Astrocyte (in vitro differentiated cells and primary cell): ENCODE data around the gene LTK. TPM values are rescaled to one million over a fixed set of nuclear protein-coding genes. Genes with fewer than 3 reads are reported as not detected.

ENCODE experiments used
- DNase-seq: peaks from one replicate; pipeline ENCODE4 v3.0.0-alpha.2; 2010; ENCODE audit warnings: low read depth
- FAIRE-seq: peaks from 2 replicates; lab custom pipeline; 2011; peaks lifted over from hg19 to GRCh38; lab: Jason Lieb, UNC
- H2AFZ ChIP-seq: 2 replicates; pipeline ENCODE4 v1.6.0; 2012; ENCODE audit warnings: low read depth, low read length, inconsistent platforms
- H3K27ac ChIP-seq: 2 replicates; pipeline ENCODE4 v1.5.1; 2011; ENCODE audit warnings: low read depth, low read length, inconsistent platforms
- H3K27me3 ChIP-seq: 2 replicates; pipeline ENCODE4 v1.6.0; 2011; ENCODE audit warnings: low read length, inconsistent platforms; ENCODE audit not compliant: insufficient read depth
- H3K36me3 ChIP-seq: 2 replicates; pipeline ENCODE4 v1.5.1; 2011; ENCODE audit warnings: low read length, inconsistent platforms; ENCODE audit not compliant: insufficient read depth
- H3K4me1 ChIP-seq: 2 replicates; pipeline ENCODE4 v1.5.1; 2011; ENCODE audit warnings: low read length, inconsistent platforms; ENCODE audit not compliant: insufficient read depth
- H3K4me2 ChIP-seq: 2 replicates; pipeline ENCODE4 v1.6.0; 2012; ENCODE audit warnings: low read length, inconsistent platforms
- H3K4me3 ChIP-seq: 2 replicates; pipeline ENCODE4 v1.5.1; 2011; ENCODE audit warnings: low read depth, mild to moderate bottlenecking, low read length, inconsistent platforms; ENCODE audit not compliant: insufficient read depth
- H3K79me2 ChIP-seq: 2 replicates; pipeline ENCODE4 v1.6.0; 2012; ENCODE audit warnings: mild to moderate bottlenecking, low read length, inconsistent platforms; ENCODE audit not compliant: insufficient read depth
- H3K9ac ChIP-seq: 2 replicates; pipeline ENCODE4 v1.6.0; 2012; ENCODE audit warnings: mild to moderate bottlenecking, low read length, inconsistent platforms
- H3K9me3 ChIP-seq: 2 replicates; pipeline ENCODE4 v1.5.1; 2012; ENCODE audit warnings: low read depth, mild to moderate bottlenecking, low read length, inconsistent platforms; ENCODE audit not compliant: insufficient read depth
- H4K20me1 ChIP-seq: 2 replicates; pipeline ENCODE4 v1.6.0; 2012; ENCODE audit warnings: low read length, inconsistent platforms; ENCODE audit not compliant: insufficient read depth
- H3K27ac Mint-ChIP-seq: one replicate; pipeline ENCODE4 v1.8.0; 2021; ENCODE audit warnings: mild to moderate bottlenecking, mixed read lengths; ENCODE audit not compliant: unreplicated experiment
- H3K27me3 Mint-ChIP-seq: one replicate; pipeline ENCODE4 v1.8.0; 2021; ENCODE audit warnings: low read depth, mixed read lengths; ENCODE audit not compliant: unreplicated experiment
- H3K36me3 Mint-ChIP-seq: one replicate; pipeline ENCODE4 v1.8.0; 2021; ENCODE audit warnings: low read depth, mixed read lengths; ENCODE audit not compliant: unreplicated experiment
- H3K4me1 Mint-ChIP-seq: one replicate; pipeline ENCODE4 v1.8.0; 2021; ENCODE audit warnings: low read depth, mixed read lengths; ENCODE audit not compliant: unreplicated experiment
- H3K4me3 Mint-ChIP-seq: one replicate; pipeline ENCODE4 v1.8.0; 2021; ENCODE audit warnings: mild to moderate bottlenecking, moderate library complexity, mixed read lengths; ENCODE audit not compliant: unreplicated experiment
- H3K9me3 Mint-ChIP-seq: one replicate; pipeline ENCODE4 v1.8.0; 2021; ENCODE audit warnings: mild to moderate bottlenecking, mixed read lengths; ENCODE audit not compliant: unreplicated experiment
- CTCF ChIP-seq: IDR thresholded peaks from 2 replicates; pipeline ENCODE4 v1.5.1; 2011; ENCODE audit warnings: low read depth, mild to moderate bottlenecking, inconsistent platforms, low read length, moderate library complexity; ENCODE audit not compliant: insufficient read depth
- EZH2 ChIP-seq: IDR thresholded peaks from 2 replicates; pipeline ENCODE4 v1.6.1; 2012; ENCODE audit warnings: mild to moderate bottlenecking, low read length, inconsistent platforms; ENCODE audit not compliant: insufficient read depth
- total RNA-seq: library from RNA; stranded (reverse); gene quantifications from 2 replicates; pipeline ENCODE4 v1.2.1, GENCODE V29; 2021

The LTK gene
- total RNA-seq, 1 donor from 2014 or later, result 0.14 TPM

DNA sequence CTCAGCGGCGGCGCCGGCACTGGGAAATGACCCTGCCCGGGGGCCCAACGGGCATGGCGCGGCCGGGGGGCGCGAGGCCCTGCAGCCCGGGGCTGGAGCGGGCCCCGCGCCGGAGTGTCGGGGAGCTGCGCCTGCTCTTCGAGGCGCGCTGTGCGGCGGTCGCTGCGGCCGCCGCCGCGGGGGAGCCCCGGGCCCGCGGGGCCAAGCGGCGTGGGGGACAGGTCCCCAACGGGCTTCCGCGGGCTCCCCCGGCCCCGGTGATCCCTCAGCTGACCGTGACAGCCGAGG is 19.8 kb downstream of the LTK start:
- Histone ChIP-seq H3K79me2 (no peaks in the 10 kb centered on the region), H3K4me3 (peak overlapping the region; percentile 62), H3K4me2 (peak overlapping the region; percentile 94), H2AFZ (peak overlapping the region; percentile 42), H3K27me3 (peaks cover 37% of the 10 kb centered on the region), H4K20me1 (no peaks in the 10 kb centered on the region), H3K9ac (no peak overlapping the region), H3K4me1 (peaks cover 38% of the 10 kb centered on the region), H3K27ac (no peak overlapping the region), H3K9me3 (no peaks in the 10 kb centered on the region), H3K36me3 (no peaks in the 10 kb centered on the region)
- no peak overlapping the region for H3K4me3 Mint-ChIP-seq
- H3K27me3 Mint-ChIP-seq, result peaks cover 41% of the 10 kb centered on the region
- DNase-seq (no peak), FAIRE-seq (no peak)
- no peaks in the 10 kb centered on the region for H3K9me3 Mint-ChIP-seq
- H3K27ac Mint-ChIP-seq, result no peak overlapping the region
- H3K4me1 Mint-ChIP-seq, result peaks cover 17% of the 10 kb centered on the region
- peaks cover 5% of the 10 kb centered on the region for H3K36me3 Mint-ChIP-seq
- TF ChIP-seq EZH2 (no peak), CTCF (no peak)

DNA sequence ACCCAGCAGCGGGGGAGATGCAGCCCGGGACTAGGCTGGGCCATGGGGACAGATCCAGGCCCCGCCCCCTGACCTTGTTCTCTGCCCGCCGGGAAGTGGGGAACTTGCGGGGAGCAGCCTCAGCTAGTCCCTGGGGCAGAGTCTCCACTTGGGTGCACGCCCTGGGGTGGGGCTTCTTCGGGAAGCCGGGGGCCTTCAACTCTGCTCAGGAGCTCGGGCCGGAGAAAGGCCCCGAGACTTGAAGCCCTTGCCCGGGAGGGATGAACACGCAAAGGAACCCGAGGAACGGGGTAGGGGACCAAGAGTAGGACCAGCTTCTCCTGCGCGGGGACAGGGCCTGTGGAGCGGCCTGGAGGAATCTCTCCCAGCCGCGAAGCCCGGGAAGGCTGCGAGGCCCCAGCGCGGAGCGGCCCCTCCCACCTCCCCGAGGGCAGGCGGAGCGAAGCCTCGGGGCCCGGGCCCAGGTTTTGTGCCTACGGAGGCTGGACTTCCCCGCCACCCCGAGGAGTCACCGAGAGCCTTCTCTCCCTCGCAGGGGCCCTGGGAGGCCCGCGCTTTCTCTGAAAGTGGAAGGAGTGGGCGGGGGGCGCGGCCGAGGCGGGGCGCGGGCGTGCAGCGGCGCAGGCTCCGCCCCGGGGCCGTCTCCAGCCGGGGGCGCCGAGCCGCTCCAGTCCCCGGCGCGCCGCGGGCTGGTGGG is 20.3 kb downstream of the LTK start, which contains the start of gene ITPKA:
Gene ITPKA, plus strand, starts transcription at position 670 of the 697 bp plus-strand sequence. CDS start 54 bp downstream, outside the sequence.
- H3K27me3 Mint-ChIP-seq, result peaks cover 36% of the 10 kb centered on the region
- no peak for TF ChIP-seq EZH2
- TF ChIP-seq CTCF, result no peak
- no peaks in the 10 kb centered on the region for H3K9me3 ChIP-seq
- H3K36me3 Mint-ChIP-seq, result peaks cover 5% of the 10 kb centered on the region
- H3K4me1 Mint-ChIP-seq, result peaks cover 17% of the 10 kb centered on the region
- DNase-seq (peak; percentile 42), FAIRE-seq (no peak)
- H3K9me3 Mint-ChIP-seq, result no peaks in the 10 kb centered on the region
- peak within 1 kb of the TSS; percentile 62 for H3K4me3 ChIP-seq
- H3K36me3 ChIP-seq, result no peaks in the 10 kb centered on the region
- peak within 1 kb of the TSS; percentile 77 for H2AFZ ChIP-seq
- peak within 1 kb of the TSS; percentile 78 for H3K9ac ChIP-seq
- peak within 1 kb of the TSS; percentile 94 for H3K4me2 ChIP-seq
- peak within 1 kb of the TSS; percentile 80 for H3K4me3 Mint-ChIP-seq
- H3K79me2 ChIP-seq, result no peaks in the 10 kb centered on the region
- peak within 1 kb of the TSS; percentile 34 for H3K27ac Mint-ChIP-seq
- H3K27ac ChIP-seq, result peak within 1 kb of the TSS; percentile 22
- peaks cover 38% of the 10 kb centered on the region for H3K4me1 ChIP-seq
- peaks cover 32% of the 10 kb centered on the region for H3K27me3 ChIP-seq
- no peaks in the 10 kb centered on the region for H4K20me1 ChIP-seq

- H3K27me3 Mint-ChIP-seq, result peaks cover 30% of the 10 kb centered on the region
- H2AFZ ChIP-seq, result peak overlapping the region; percentile 77
Observed at GRCh38 chr15:41492597-41493204, 20.9 kb downstream of the LTK start.

More at GRCh38 chr15:41492597-41493204, 20.9 kb downstream of the LTK start:
- H3K36me3 ChIP-seq, result no peaks in the 10 kb centered on the region
- H3K36me3 Mint-ChIP-seq, result peaks cover 5% of the 10 kb centered on the region
- H3K9me3 ChIP-seq, result no peaks in the 10 kb centered on the region
- H3K4me2 ChIP-seq, result peak overlapping the region; percentile 94
- H3K27ac ChIP-seq, result peak overlapping the region; percentile 22
- peak overlapping the region; percentile 62 for H3K4me3 ChIP-seq
- no peaks in the 10 kb centered on the region for H3K79me2 ChIP-seq
- no peak for DNase-seq
- peak overlapping the region; percentile 78 for H3K9ac ChIP-seq
- H3K4me1 Mint-ChIP-seq, result peaks cover 20% of the 10 kb centered on the region
- H4K20me1 ChIP-seq, result no peaks in the 10 kb centered on the region
- H3K27ac Mint-ChIP-seq, result peak overlapping the region; percentile 34
- TF ChIP-seq CTCF, result no peak
- TF ChIP-seq EZH2, result no peak
- no peak for FAIRE-seq
- H3K4me3 Mint-ChIP-seq, result peak overlapping the region; percentile 80
- H3K27me3 ChIP-seq, result peaks cover 30% of the 10 kb centered on the region
- no peaks in the 10 kb centered on the region for H3K9me3 Mint-ChIP-seq
- peaks cover 38% of the 10 kb centered on the region for H3K4me1 ChIP-seq
